Measurements from ENCODE around the gene TBC1D22A. TPM values are rescaled to one million over a fixed set of nuclear protein-coding genes. Genes with fewer than 3 reads are reported as not detected.

Gene TBC1D22A
- polyA plus RNA-seq, 1 experiment, result 24.2 TPM

DNA sequence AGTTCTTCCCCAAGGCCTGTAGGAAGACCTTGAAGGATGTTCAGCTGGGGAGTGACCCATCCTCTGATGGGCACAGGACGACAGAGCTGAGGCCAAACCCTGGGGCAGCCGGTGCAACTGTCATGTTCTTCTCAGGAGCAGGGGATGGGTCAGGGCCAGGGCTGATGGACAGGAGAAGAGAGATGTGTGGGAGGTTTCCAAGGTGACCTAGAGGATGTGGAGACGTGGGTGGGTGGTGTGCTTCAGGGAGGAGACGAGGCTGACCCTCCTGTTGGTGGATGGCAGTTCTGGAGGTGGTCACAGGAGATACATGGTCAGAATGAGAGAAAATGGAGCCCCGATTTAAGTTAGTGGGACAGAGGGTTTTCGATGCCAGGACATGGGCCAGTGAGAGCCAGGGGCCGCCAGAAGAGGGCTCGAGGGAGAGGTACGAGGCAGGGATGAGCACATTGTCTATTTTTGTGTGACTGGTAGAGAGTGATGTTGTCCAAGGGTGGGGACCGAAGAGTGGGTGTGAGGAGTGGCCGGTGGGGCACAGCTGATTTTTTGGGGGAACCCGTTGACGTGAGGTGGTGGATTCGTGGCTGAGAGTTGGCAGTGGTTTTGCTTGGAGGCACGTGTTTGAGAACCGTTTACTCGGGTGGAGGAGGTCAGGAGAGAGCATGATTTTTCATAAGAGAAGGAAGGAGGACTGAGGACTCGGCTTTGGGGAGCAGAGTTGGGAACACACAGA lies 14.6 kb downstream of the TBC1D22A start:
- no peak for TF ChIP-seq CTCF (IDR thresholded peaks at IDR 0.05; ENCODE audit: insufficient read depth, low read depth, low read length)
- CTCF ChIA-PET, result no interaction called here
- Histone ChIP-seq H3K36me3 (ENCODE audit: control insufficient read depth, insufficient read depth, low read length) (peaks cover 1% of the 10 kb centered on the region; the same call in 1 of the 2 replicates), H3K4me3 (ENCODE audit: low read depth, low read length) (no peak overlapping the region), H3K27me3 (ENCODE audit: control insufficient read depth, insufficient read depth, low read length) (no peaks in the 10 kb centered on the region)
- DNase-seq (ENCODE audit: low read depth), result no peak
- POLR2A ChIA-PET, result no interaction called here

DNA sequence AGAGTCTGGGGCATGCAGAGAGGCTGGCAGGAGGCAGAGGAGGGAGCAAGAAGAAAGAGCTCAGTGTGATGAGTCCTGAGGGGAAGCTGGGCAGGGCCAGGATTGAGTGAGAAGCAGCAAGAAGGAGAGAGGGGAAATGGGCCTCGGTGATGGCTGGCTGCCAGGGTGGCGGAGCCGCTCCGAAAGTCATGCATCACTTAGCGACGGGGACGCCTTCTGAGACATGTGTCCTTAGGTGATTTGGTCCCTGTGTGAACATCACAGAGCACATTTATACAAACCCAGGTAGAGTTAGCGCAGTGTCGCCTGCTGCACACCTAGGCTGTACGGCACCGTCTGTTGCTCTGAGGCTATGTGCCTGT lies 15.1 kb downstream of the TBC1D22A start:
- H3K4me3 ChIP-seq (ENCODE audit: low read depth, low read length), result no peak overlapping the region
- ChIA-PET POLR2A (no interaction called here), CTCF (interaction anchor here (1.1 kb wide), 1 partner anchor 19 kb away, joined by 3 read pairs; no protein-coding TSS in a partner anchor)
- no peaks in the 10 kb centered on the region for H3K27me3 ChIP-seq (ENCODE audit: control insufficient read depth, insufficient read depth, low read length)
- H3K36me3 ChIP-seq (ENCODE audit: control insufficient read depth, insufficient read depth, low read length), result peaks cover 1% of the 10 kb centered on the region; the same call in 1 of the 2 replicates
- no peak for DNase-seq (ENCODE audit: low read depth)
- no peak for TF ChIP-seq CTCF (IDR thresholded peaks at IDR 0.05; ENCODE audit: insufficient read depth, low read depth, low read length)

- no peak for TF ChIP-seq CTCF (IDR thresholded peaks at IDR 0.05; ENCODE audit: insufficient read depth, low read depth, low read length)
- Histone ChIP-seq H3K27me3 (ENCODE audit: control insufficient read depth, insufficient read depth, low read length) (no peaks in the 10 kb centered on the region), H3K4me3 (ENCODE audit: low read depth, low read length) (no peak overlapping the region), H3K36me3 (ENCODE audit: control insufficient read depth, insufficient read depth, low read length) (no peaks in the 10 kb centered on the region; the same call in 1 of the 2 replicates)
- POLR2A ChIA-PET, result no interaction called here
- CTCF ChIA-PET, result no interaction called here
- DNase-seq (ENCODE audit: low read depth), result no peak
Observed at GRCh38 chr22:46779023-46779422, 16.6 kb downstream of the TBC1D22A start.

GRCh38 chr22:46779651-46780050 lies 17.2 kb downstream of the TBC1D22A start:
- Histone ChIP-seq H3K4me3 (ENCODE audit: low read depth, low read length) (no peak overlapping the region), H3K36me3 (ENCODE audit: control insufficient read depth, insufficient read depth, low read length) (no peaks in the 10 kb centered on the region; the same call in 1 of the 2 replicates), H3K27me3 (ENCODE audit: control insufficient read depth, insufficient read depth, low read length) (no peaks in the 10 kb centered on the region)
- CTCF ChIA-PET, result interaction anchor here (1.5 kb wide), 1 partner anchor 19 kb away, joined by 4 read pairs; no protein-coding TSS in a partner anchor
- DNase-seq (ENCODE audit: low read depth), result no peak
- POLR2A ChIA-PET, result no interaction called here
- no peak for TF ChIP-seq CTCF (IDR thresholded peaks at IDR 0.05; ENCODE audit: insufficient read depth, low read depth, low read length)

DNA sequence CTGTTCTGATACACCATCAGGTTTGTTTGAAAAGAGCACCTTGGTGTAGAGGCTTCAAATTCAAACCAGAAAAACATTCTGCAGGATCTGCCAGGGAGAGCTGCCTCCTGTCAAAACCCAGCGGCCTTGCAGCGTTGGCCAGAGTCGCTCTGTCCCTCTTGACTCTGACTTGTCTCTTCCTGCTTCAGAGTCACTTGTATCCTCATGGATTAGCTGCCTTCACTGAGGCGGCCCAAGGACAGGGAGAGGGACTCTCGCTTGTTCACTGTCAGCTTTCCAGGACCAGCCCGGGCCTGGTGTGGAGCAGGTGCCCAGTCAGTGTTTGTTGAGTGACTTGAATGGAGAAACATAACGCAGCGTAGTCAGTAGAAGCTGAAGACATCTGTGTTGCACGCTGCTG lies 18.0 kb downstream of the TBC1D22A start:
- Histone ChIP-seq H3K36me3 (ENCODE audit: control insufficient read depth, insufficient read depth, low read length) (no peaks in the 10 kb centered on the region; the same call in 1 of the 2 replicates), H3K27me3 (ENCODE audit: control insufficient read depth, insufficient read depth, low read length) (no peaks in the 10 kb centered on the region), H3K4me3 (ENCODE audit: low read depth, low read length) (no peak overlapping the region)
- ChIA-PET CTCF (interaction anchor here (1.1 to 1.5 kb wide), 3 partner anchors 18 to 26 kb away, joined by 3 to 4 read pairs (median 3); no protein-coding TSS in a partner anchor), POLR2A (no interaction called here)
- no peak for TF ChIP-seq CTCF (IDR thresholded peaks at IDR 0.05; ENCODE audit: insufficient read depth, low read depth, low read length)
- no peak for DNase-seq (ENCODE audit: low read depth)
